RWPE2 (cell line): ENCODE data around the gene PCK2.
A peak's percentile ranks its signal among the peaks of the same experiment; 100 is the strongest.

ENCODE experiments used
- ATAC-seq: fragments of 200-7000 bp; cut with Tn5 transposase; 3 replicates; pipeline ENCODE4 v1.9.1; 2021; ENCODE audit warnings: low read depth
- DNase-seq: peaks from one replicate; pipeline ENCODE4 v3.0.0-alpha.2; 2020; ENCODE audit warnings: low spot score
- H3K27ac ChIP-seq: fragments of 450-650 bp; 2 replicates; pipeline ENCODE4 v1.5.1; 2017; ENCODE audit warnings: mild to moderate bottlenecking; ENCODE audit not compliant: poor library complexity, severe bottlenecking
- H3K27me3 ChIP-seq: fragments of 250-450 bp; sonication (Bioruptor Pico); 2 replicates; pipeline ENCODE4 v1.5.1; 2021; ENCODE audit warnings: mild to moderate bottlenecking, moderate library complexity; ENCODE audit not compliant: insufficient read depth, poor library complexity, severe bottlenecking
- H3K36me3 ChIP-seq: fragments of 250-450 bp; sonication (Bioruptor Pico); 2 replicates; pipeline ENCODE4 v1.5.1; 2020; ENCODE audit warnings: low read depth, mild to moderate bottlenecking, moderate library complexity
- H3K4me1 ChIP-seq: fragments of 250-450 bp; sonication (Bioruptor Pico); 2 replicates; pipeline ENCODE4 v1.5.1; 2021; ENCODE audit warnings: mild to moderate bottlenecking, moderate library complexity; ENCODE audit not compliant: insufficient read depth, poor library complexity, severe bottlenecking
- H3K4me3 ChIP-seq: fragments of 250-450 bp; sonication (Bioruptor Pico); 2 replicates; pipeline ENCODE4 v1.5.1; 2021; ENCODE audit warnings: mild to moderate bottlenecking, moderate library complexity; ENCODE audit not compliant: severe bottlenecking
- H3K9me3 ChIP-seq: fragments of 250-450 bp; sonication (Bioruptor Pico); 2 replicates; pipeline ENCODE4 v1.5.1; 2021; ENCODE audit warnings: mild to moderate bottlenecking, moderate library complexity; ENCODE audit not compliant: severe bottlenecking
- CTCF ChIP-seq: fragments of 450-650 bp; IDR thresholded peaks from one replicate; pipeline ENCODE4 v1.5.1; 2017; ENCODE audit warnings: mild to moderate bottlenecking, moderate library complexity; ENCODE audit not compliant: poor library complexity, severe bottlenecking

PCK2 gene

GRCh38 chr14:24115422-24116127, 21.5 kb downstream of the PCK2 start:
- DNase-seq: no peak
- peaks cover 40% of the 10 kb centered on the region for H3K36me3 ChIP-seq
- H3K27ac ChIP-seq: peak overlapping the region; percentile 92
- H3K4me1 ChIP-seq: peaks cover 6% of the 10 kb centered on the region
- TF ChIP-seq CTCF: no peak
- no peak for ATAC-seq
- no peaks in the 10 kb centered on the region for H3K9me3 ChIP-seq
- H3K4me3 ChIP-seq: peak overlapping the region; percentile 57
- no peaks in the 10 kb centered on the region for H3K27me3 ChIP-seq

GRCh38 chr14:24116128-24116814, 22.2 kb downstream of the PCK2 start:
- ATAC-seq (no peak), DNase-seq (no peak)
- Histone ChIP-seq H3K4me3 (peak overlapping the region; percentile 57), H3K27ac (no peak overlapping the region), H3K9me3 (no peaks in the 10 kb centered on the region), H3K36me3 (peaks cover 45% of the 10 kb centered on the region), H3K4me1 (peaks cover 4% of the 10 kb centered on the region), H3K27me3 (no peaks in the 10 kb centered on the region)
- TF ChIP-seq CTCF: no peak

- H3K4me1 ChIP-seq: peaks cover 4% of the 10 kb centered on the region
- DNase-seq: no peak
- no peak for TF ChIP-seq CTCF
- peaks cover 49% of the 10 kb centered on the region for H3K36me3 ChIP-seq
- H3K27ac ChIP-seq: no peak overlapping the region
- ATAC-seq: no peak
- H3K27me3 ChIP-seq: no peaks in the 10 kb centered on the region
- H3K4me3 ChIP-seq: no peak overlapping the region
- H3K9me3 ChIP-seq: no peaks in the 10 kb centered on the region
Measured at GRCh38 chr14:24117179-24117578, 23.1 kb downstream of the PCK2 start.

GRCh38 chr14:24119691-24120090, 25.6 kb downstream of the PCK2 start:
- H3K27me3 ChIP-seq: no peaks in the 10 kb centered on the region
- H3K36me3 ChIP-seq: peaks cover 49% of the 10 kb centered on the region
- no peak for ATAC-seq

More at GRCh38 chr14:24119691-24120090, 25.6 kb downstream of the PCK2 start:
- no peak for DNase-seq
- H3K4me3 ChIP-seq: no peak overlapping the region
- no peak for TF ChIP-seq CTCF
- H3K27ac ChIP-seq: no peak overlapping the region
- H3K9me3 ChIP-seq: no peaks in the 10 kb centered on the region
- peaks cover 4% of the 10 kb centered on the region for H3K4me1 ChIP-seq
